Transverse colon (tissue), 4 donors: ENCODE data around the gene CNTN1. TPM values are rescaled to one million over a fixed set of nuclear protein-coding genes. Genes with fewer than 3 reads are reported as not detected.

Experiments
- DNase-seq: peaks from one replicate; pipeline ENCODE4 v3.0.0-alpha.2; 2019
- H3K27ac ChIP-seq, 4 donors: fragments of 200-600 bp; sonication (generic); 2 replicates each; pipeline ENCODE4 v1.5.1; 2016 to 2018; ENCODE audit warnings: inconsistent platforms in 4 of 4
- H3K27me3 ChIP-seq: fragments of 200-600 bp; sonication (generic); 2 replicates; pipeline ENCODE4 v1.5.1; 2017; ENCODE audit warnings: inconsistent platforms
- H3K36me3 ChIP-seq, 4 donors: fragments of 200-600 bp; sonication (generic); 2 replicates each; pipeline ENCODE4 v1.5.1; 2017 to 2019; ENCODE audit warnings: inconsistent platforms in 4 of 4
- H3K4me1 ChIP-seq, 4 donors: fragments of 200-600 bp; sonication (generic); 2 replicates each; pipeline ENCODE4 v1.5.1; 2017 to 2020; ENCODE audit warnings: inconsistent platforms in 4 of 4
- H3K4me3 ChIP-seq, 4 donors: fragments of 200-600 bp; sonication (generic); 1 replicate in 1 of 4; 2 replicates in 3 of 4; pipeline versions ENCODE4 v1.5.1 to v1.6.1; 2017 to 2019; ENCODE audit warnings: inconsistent platforms in 4 of 4
- H3K9me3 ChIP-seq, 2 donors: fragments of 200-600 bp; sonication (generic); 2 replicates each; pipeline ENCODE4 v1.5.1; 2017 to 2019; ENCODE audit warnings: inconsistent platforms in 2 of 2
- CTCF ChIP-seq, 5 experiments: fragments of 200-600 bp in 3 of 5; fragments of 450-650 bp in 2 of 5; sonication (generic) in 3 of 5; IDR thresholded peaks; 1 replicate in 2 of 5; 2 replicates in 3 of 5; pipeline ENCODE4 v1.5.1; 2016 to 2017; ENCODE audit warnings: antibody characterized with exemption in 5 of 5, inconsistent platforms in 3 of 5, mild to moderate bottlenecking in 2 of 5, moderate library complexity in 1 of 5
- EP300 ChIP-seq: sonication (generic); formaldehyde crosslinking; IDR thresholded peaks from one replicate; pipeline ENCODE4 v1.6.1; 2017; ENCODE audit warnings: antibody characterized with exemption, low read depth
- POLR2A ChIP-seq: fragments of 450-650 bp; IDR thresholded peaks from one replicate; pipeline ENCODE4 v1.6.1; 2016; ENCODE audit warnings: antibody characterized with exemption, mild to moderate bottlenecking, moderate library complexity
- POLR2AphosphoS5 ChIP-seq, 3 donors: sonication (generic); formaldehyde crosslinking; IDR thresholded peaks; one replicate each; pipeline ENCODE4 v1.6.1; 2016; ENCODE audit warnings: antibody characterized with exemption in 3 of 3
- WGBS, 2 donors: methylation state at CpG; one replicate each; pipeline ENCODE4 v1.1.5; 2018; ENCODE audit warnings: low coverage in 1 of 2; 5-methylcytosine and 5-hydroxymethylcytosine counted together
- in situ Hi-C, 4 donors: fragments of 200-750 bp; cut with MboI; loops; one replicate each; pipeline versions ENCODE4 v1.15.0 to v1.15.1; 2017; ENCODE audit warnings: low sequenced_read_pairs in 3 of 4, low pct_ligation_motif_present in 1 of 4, low pct_unique_long_range_greater_than_20kb in 1 of 4
- intact Hi-C: fragments of 100-400 bp; cut with DNase I; formaldehyde crosslinking; loops from one replicate; pipeline ENCODE4 v1.15.1; 2023; ENCODE audit warnings: low total_unique reads
- total RNA-seq, 4 donors: library from RNA; depleted of rRNA; stranded (reverse); fragments of >200 nt; gene quantifications; one replicate each; pipeline ENCODE4 v1.1.0, GENCODE V29; 2016

Gene CNTN1
- total RNA-seq, 4 donors from 2014 or later: 0.60 to 3.2 (median 1.4) TPM

- no peak overlapping the region for H3K4me3 ChIP-seq
- DNase-seq: no peak
- in situ Hi-C loops: no loop called here
- no peak for TF ChIP-seq POLR2AphosphoS5 (IDR thresholded peaks at IDR 0.05)
- no peak for TF ChIP-seq CTCF (IDR thresholded peaks at IDR 0.05)
- TF ChIP-seq EP300: no peak
- TF ChIP-seq POLR2A: no peak
- no peaks in the 10 kb centered on the region for H3K9me3 ChIP-seq
- no peaks in the 10 kb centered on the region for H3K27me3 ChIP-seq
- H3K4me1 ChIP-seq: no peaks in the 10 kb centered on the region
- H3K27ac ChIP-seq: no peak overlapping the region
- intact Hi-C loops: no loop called here
- no peaks in the 10 kb centered on the region for H3K36me3 ChIP-seq
- 75 to 86% methylated on average over 2 to 3 of the region's 3 CpGs for WGBS, 2 donors
Observed at GRCh38 chr12:40645361-40645760, 46.9 kb upstream of the CNTN1 start.

GRCh38 chr12:40646456-40646855 is 45.8 kb upstream of the CNTN1 start:
- no peak for DNase-seq
- Histone ChIP-seq H3K27ac (no peak overlapping the region), H3K4me3 (no peak overlapping the region), H3K36me3 (no peaks in the 10 kb centered on the region), H3K4me1 (no peaks in the 10 kb centered on the region), H3K9me3 (no peaks in the 10 kb centered on the region), H3K27me3 (no peaks in the 10 kb centered on the region)
- 27 to 36% methylated on average over 1 of the region's 1 CpG for WGBS, 2 donors
- in situ Hi-C loops: no loop called here
- TF ChIP-seq POLR2A: no peak
- TF ChIP-seq EP300: no peak
- no peak for TF ChIP-seq CTCF (IDR thresholded peaks at IDR 0.05)
- no peak for TF ChIP-seq POLR2AphosphoS5 (IDR thresholded peaks at IDR 0.05)
- intact Hi-C loops: no loop called here

GRCh38 chr12:40646911-40647310 is 45.3 kb upstream of the CNTN1 start:
- Histone ChIP-seq H3K27me3 (no peaks in the 10 kb centered on the region), H3K36me3 (no peaks in the 10 kb centered on the region), H3K4me3 (no peak overlapping the region), H3K9me3 (no peaks in the 10 kb centered on the region), H3K27ac (no peak overlapping the region), H3K4me1 (no peaks in the 10 kb centered on the region)
- TF ChIP-seq POLR2AphosphoS5 (IDR thresholded peaks at IDR 0.05) (no peak), CTCF (IDR thresholded peaks at IDR 0.05) (no peak), EP300 (no peak), POLR2A (no peak)
- intact Hi-C loops (no loop called here), in situ Hi-C loops (no loop called here)
- DNase-seq: no peak

GRCh38 chr12:40647651-40648050 is 44.6 kb upstream of the CNTN1 start:
- Histone ChIP-seq H3K9me3 (no peaks in the 10 kb centered on the region), H3K27me3 (no peaks in the 10 kb centered on the region), H3K36me3 (no peaks in the 10 kb centered on the region), H3K4me1 (no peaks in the 10 kb centered on the region), H3K27ac (no peak overlapping the region), H3K4me3 (no peak overlapping the region)
- WGBS, 2 donors: 84 to 85% methylated on average over 2 of the region's 2 CpGs
- DNase-seq: no peak
- intact Hi-C loops (no loop called here), in situ Hi-C loops (no loop called here)
- TF ChIP-seq POLR2AphosphoS5 (IDR thresholded peaks at IDR 0.05): no peak
- no peak for TF ChIP-seq EP300
- no peak for TF ChIP-seq CTCF (IDR thresholded peaks at IDR 0.05)
- no peak for TF ChIP-seq POLR2A
